ENCODE data around the gene EBPL.
A peak's percentile ranks its signal among the peaks of the same experiment; 100 is the strongest.
"Not testable (repeated sequence)": the region's sequence is repeated elsewhere in the genome, so short reads cannot be mapped to it uniquely, and the experiment has no call there.

EBPL gene

DNA sequence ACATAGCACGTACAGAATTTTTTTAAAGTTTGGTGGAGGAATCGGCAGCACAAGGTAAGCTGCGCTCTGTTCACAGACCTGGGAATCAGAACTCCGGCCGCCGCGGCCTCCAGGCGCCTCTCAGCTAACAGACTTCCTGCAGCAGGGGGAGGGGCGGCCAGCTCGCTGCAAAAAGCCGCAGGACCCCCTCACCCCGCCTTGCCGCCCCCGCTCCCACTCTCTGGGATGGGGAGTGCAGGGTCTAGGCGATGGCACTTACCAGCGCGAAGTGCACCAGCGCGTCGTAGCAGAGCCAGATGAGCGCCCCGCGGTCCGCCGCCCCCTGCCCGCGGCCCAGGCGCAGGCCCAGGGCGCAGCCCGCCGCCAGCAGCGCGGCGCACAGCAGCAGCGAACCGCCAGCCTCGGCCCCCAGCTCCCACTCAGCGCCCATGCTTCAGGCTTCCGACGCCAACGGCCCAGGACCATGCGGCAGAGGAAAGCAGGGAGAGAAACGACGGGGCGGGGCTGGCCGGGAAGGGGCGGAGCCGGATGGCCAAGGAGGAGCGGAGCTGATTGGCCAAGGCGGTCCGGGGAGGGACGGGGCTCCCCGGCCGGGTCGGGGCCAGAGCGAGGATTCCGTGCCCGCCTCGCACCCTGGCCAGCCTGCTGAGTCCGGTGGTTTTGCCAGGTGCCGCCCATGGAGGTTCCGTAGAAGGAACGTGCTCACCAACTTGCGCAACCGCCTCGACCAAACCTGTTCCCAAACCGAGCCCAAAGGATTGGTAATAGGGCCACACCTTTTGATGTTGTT, at the start of gene EBPL:
EBPL (minus strand) TSS at position 492 of the 790 bp plus-strand sequence; CDS start at position 430, 62 bp downstream.
- peak; percentile 83 for DNase-seq (ENCODE audit: low read depth)

DNA sequence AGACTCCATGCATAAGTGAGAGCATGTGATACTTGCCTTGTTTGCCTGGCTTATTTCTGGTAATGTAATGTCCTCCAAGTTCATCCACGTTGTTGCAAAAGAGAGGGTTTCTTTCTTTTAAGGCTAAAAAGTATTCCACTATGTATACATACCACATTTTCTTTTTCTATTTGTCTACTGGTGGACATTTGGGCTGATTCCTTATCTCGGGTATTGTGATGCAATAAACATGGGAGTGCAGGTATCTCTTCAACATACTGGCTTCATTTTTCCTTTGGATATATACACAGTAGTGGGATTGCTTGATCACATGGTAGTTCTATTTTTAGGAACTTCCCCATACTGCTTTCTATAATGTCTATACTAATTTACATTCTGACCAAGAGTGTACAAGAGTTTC, 49.6 kb upstream of the EBPL start:
- no peak for DNase-seq (ENCODE audit: low read depth)

DNA sequence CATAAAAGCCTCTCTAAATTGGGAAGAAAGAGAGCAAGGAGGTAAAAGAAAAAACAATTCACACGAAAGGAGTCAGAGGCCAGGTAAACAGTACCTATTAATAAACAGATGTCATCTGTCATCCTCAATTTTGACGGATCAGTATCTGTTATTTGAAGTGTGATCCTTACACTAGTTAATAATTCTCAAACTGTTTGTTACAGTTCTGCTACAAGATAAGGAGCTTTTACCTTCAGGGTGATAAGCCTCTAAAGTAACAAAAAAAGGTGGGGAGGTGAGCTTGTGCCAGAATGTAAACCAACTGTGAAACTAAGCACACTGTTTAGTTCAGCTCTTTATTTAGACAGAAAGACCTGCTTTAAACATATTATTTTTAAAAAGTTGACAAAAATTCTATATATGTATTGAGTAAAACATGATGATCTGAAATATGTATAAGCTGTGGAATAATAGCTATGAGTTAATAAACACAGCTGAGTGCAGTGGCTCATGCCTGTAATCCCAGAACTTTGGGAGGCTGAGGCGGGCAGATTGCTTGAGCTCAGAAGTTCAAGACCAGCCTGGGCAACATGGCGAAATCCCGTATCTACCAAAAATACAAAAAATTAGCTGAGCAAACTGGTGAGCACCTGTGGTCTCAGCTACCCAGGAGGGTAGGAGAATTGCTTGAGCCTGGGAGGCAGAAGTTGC, 48.4 kb upstream of the EBPL start:
- DNase-seq (ENCODE audit: low read depth) = no peak

DNA sequence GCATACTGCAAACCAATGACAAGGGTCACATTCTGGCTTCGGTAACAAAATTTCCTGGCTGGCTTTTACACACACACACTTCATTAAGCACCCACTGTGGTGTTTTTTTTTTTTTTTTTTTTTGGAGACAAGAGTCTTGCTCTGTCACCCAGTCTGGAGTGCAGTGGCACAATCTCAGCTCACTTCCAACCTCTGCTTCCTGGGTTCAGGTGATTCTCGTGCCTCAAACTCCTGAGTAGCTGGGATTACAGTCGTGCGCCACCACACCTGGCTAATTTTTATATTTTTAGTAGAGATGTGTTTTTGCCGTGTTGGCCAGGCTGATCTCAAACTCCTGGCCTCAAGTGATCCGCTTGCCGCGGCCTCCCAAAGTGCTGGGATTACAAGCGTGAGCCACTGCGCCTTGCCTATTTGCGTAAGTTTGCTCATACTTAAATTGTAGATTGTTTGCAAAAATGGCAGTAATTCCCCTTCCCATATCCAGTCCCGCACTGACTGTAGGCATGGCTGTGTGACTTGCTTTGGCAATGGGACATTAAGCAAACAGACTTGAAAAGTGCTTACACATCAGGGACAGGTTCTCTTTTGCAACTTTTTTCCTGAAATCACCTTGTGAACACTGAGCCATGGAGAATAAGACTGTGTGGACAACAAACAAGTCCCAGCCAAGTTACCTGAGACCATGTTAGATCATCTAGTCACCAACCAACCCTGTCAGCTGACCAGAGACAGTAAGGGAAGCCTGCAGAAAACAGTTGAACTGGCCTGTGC, 42.1 kb upstream of the EBPL start:
- no peak for DNase-seq (ENCODE audit: low read depth)

DNA sequence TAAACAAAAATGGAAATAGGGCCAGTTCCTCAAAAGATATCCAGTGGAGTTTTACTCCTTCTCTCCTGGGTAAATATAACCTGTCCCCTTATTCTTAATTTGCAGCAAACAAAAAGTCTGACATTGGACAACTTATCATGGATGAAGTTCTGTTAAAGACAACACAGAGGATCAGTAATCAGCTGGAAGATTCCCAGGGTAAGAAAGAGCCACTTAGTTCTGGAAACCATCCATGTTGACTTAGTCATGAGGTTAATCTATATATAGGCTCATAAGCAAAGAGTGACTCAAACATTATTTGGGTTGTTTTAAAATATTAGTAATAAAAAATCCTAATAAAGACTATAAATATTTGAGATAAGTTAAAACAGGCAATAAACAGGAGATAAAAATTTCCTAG, 40.5 kb upstream of the EBPL start:
- DNase-seq (ENCODE audit: low read depth) = no peak

DNA sequence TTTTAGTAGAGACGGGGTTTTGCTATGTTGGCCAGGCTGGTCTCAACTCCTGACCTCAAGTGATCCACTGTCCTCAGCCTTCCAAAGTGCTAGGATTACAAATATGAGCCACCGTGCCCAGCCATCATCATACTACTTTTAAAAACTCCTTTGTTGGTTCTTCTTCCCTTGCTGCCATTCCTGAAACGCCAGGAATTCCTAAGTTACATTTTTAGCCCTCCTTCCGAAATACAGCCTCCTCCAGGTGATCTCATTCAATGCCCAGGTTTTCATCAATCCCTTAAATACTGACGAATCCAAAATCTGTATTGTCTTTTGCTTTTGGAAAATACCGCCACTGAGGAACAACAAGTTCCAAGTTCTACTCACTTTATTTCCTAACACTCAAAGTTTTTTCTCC, 25.3 kb upstream of the EBPL start:
- DNase-seq (ENCODE audit: low read depth) = no peak

DNA sequence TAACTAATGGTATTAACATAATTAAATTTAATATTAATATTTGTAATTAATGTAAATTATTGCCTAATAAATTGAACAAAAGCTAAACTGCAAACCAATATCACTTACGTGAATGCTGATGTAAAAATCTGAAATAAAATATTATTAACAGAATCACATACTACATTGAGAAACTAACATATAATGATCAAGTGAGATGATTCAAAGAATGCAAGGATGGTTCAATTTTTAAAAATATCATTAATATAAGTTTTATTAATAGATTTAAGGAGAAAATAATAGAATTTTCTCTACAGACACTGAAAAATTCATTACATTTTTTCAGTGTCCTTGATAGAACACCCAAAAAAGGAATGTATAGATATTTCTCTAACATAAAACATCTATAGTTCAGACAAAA, 23.5 kb upstream of the EBPL start:
- no peak for DNase-seq (ENCODE audit: low read depth)

DNA sequence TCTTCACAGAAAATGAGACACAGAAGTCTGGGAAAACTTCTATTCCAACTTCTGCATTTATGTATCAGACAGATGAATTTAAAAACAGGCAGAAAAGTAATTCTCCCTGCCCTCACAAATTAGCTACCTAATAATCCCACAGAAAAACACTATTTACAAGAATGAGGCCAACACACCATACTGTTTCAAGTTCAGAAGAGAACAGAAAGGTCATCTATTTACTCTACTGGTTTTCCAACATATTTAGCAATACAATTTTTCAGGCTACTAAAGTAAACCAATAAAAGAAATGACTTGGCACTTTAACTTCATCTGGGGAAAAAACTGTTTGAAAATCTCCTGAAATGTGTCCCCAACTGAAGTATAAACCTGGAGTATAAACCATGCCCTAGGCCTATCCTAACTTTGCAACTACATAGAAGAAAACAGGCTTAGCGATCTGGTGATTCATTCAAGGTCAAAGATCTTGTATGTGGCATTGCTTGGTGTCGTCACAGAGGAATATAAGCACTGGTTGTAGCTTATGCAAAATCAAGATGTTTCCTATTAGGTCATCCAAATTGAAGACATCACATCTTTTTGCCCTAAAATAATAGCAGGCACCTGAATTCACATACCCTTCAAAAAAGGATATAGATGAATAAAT, 20.1 kb upstream of the EBPL start:
- DNase-seq (ENCODE audit: low read depth) = no peak

DNA sequence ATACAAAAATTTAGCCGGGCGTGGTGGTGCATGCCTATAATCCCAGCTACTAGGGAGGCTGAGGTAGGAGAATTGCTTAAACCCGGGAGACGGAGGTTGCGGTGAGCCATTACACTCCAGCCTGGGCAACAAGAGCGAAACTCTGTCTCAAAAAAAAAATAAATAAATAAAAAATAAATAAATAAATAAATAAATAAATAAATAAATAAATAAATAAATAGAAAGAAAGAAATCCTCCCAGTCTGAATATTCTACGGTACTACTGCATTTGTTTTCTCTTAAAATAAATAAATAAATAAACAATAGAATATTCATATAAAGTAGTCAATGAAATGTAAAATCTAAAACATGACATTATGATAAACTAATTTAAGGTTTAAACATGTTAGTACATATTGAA, 13.0 kb upstream of the EBPL start:
- DNase-seq (ENCODE audit: low read depth) = not testable (repeated sequence)

DNA sequence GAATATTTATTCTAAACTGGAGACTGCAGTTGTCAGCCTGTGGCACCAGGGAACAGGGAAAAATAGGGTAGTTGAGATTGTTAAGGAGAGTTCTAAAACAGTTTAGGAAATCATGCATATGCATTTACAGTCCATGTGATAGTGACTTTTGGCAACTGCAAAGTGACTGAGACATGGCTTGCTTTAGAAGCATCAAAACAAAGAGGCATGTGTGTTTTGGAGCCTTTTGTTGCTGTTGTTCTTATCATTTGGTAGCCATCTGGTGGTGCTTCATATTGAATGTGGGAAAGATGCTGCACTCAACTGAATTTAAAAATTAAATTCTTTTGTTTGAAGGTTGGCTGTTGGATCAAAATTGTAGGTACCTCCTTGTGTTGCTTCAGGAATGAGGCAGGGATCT, 10.2 kb upstream of the EBPL start:
- DNase-seq (ENCODE audit: low read depth) = no peak

DNA sequence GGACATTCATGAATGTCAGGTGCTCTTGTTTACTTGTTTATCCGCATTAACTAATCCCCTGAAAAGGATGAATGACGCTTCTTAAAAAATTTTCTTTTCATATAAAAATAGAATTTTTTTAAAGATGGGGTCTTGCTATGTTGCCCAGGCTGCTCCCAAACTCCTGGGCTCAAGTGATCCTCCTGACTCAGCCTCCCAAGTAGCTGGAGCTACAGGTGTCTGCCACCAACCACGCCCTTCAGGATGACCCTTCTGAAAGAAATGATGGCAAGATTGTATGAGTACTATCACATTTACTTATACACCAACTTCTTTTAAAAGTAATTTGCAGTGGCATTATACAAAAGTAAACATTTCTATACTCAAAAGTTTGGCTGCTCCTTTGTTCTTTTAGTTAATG, 6.2 kb upstream of the EBPL start:
- no peak for DNase-seq (ENCODE audit: low read depth)

DNA sequence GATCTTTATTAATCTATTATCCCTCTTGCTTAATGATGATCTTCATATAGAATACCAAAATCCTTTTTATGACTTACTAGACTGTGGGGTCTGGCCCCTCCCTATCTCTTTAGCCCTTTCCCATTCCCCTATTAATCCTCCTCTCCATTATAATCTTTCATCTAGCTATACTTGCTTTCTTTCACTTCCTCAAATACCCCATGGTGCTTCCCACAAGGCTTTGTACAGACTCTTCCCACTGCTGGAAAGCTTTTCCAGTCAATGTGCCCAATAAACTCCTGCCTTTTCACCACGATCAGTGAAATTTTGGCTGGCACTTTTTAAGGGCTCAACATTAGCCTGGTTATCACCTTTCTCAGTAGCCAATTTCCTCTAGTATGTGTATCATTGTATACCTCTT, 3.2 kb upstream of the EBPL start:
- DNase-seq (ENCODE audit: low read depth) = no peak

DNA sequence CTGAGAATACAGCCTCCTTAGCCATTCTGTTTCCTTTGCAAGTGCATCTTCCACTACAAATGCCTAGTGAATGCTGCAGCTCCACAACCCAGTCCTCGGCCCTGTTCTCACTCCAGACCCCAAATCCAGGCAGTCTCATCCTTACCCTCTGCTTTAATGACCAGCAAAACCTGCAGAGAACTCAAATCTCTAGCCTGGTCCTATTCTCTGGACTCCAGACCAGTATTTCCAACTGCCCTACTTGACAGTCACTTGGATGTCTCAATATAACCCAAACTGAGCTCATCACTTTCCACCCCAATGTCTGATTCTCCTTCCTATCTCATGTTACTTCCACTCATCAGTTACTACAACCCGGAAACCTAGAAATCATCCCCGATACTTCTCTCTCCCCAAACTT, 2.6 kb upstream of the EBPL start:
- DNase-seq (ENCODE audit: low read depth) = no peak

DNA sequence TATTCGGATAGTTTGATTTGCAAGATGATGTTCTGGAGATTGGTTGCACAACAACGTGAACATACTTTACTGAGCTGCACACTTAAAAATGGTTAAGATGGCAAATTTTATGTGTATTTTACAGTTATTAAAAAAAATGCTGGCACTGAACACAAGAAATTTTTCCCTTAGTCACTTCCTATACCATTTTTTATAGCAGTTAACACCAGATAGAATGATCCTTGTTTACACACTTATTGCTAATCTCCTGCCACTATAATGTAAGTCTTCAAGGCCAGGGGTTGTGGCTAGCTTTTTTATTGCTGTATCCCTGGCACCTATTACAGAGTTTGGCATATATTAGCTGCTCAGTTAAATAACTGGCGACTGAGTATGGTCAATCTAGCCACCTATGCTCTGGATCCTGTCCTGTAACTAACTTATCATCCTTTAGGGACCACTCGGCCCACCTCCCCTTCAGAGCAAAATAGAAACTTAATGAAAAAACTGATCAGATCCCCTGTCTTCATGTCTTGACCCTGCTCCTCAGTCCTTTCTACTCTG, 2.0 kb upstream of the EBPL start:
- DNase-seq (ENCODE audit: low read depth) = no peak

DNA sequence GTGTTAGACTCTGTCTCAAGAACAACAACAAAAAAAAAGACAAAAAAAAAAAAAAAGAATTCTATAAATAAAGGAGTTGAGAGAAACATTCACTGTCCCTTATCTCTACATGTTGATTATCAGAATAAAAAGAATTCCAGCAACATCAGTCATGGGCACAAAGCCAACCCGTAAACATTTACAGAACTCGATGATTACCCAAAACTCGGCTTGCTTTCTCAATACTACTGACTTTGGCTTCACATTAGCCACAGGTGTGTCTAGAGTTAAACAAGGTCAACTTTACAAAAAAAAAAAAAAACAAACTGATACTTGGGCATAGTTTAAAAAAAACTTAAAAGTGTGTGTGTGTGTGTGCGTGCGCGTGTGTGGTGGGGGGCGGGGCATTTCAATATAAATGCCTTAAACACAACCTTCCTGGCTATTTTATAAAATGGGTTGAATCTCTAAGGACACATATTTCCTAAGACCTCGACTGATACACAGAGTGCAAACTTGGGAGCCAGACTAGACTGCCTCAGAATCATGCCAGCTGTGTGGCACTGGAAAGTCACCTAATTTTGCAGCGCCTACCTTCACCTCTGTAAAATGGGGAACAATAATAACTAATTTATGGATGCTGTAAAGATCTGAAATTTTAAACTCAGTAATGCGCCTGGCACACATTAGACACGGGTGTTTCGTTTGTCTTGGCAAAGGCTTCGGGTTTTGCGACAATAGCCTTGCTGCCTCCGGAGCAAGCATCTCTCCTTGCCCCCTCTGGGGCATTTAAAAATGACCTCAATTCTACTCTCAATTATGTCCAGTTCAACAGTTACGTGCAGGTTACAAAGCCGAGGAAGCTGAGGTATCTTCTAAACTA, 922 bp downstream of the EBPL start:
- no peak for DNase-seq (ENCODE audit: low read depth)

DNA sequence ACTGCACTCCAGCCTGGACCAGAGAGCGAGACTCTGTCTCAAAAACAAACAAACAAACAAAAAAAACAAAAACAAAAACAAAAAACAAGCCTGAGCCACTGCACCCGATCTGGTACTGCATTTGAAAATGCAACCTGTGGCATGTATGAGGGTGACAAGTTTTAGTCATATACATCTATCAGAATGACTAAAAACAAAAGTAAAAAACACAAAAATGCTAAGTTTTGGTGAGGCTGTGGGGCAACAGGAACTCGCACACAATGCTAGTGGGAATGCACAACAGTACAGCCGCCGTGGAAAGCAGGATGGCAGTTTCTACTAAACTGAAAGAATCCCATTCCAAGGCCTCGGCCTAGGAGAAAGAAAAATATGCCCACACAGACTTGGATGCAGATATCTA, 7.8 kb downstream of the EBPL start:
- DNase-seq (ENCODE audit: low read depth) = no peak

DNA sequence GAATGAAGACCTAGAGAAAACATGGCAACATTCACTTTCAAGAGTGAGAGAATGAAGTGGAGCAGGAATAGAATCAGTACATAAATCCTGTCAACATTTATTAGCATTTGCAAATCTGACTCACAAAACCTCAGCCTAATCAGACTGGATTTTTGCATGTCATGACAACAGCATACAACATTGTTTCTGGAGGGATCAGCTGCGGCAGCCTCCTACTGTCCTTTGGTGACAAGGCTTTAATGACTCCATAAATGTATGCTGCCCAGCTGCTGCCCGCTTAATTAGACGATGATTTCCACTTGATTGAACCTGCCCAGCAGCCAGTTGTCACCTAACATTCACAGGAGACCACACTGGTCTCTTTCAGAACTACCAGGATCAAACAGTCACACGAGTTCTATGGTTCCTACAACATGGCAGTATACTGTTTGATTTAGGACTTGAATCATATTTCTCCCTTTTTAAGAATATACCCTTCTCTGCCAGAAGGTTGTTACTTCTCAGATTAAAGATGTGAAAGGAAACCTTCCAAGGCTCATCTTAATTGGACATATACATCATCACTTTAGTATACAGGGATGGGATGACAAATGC, 9.3 kb downstream of the EBPL start:
- no peak for DNase-seq (ENCODE audit: low read depth)

DNA sequence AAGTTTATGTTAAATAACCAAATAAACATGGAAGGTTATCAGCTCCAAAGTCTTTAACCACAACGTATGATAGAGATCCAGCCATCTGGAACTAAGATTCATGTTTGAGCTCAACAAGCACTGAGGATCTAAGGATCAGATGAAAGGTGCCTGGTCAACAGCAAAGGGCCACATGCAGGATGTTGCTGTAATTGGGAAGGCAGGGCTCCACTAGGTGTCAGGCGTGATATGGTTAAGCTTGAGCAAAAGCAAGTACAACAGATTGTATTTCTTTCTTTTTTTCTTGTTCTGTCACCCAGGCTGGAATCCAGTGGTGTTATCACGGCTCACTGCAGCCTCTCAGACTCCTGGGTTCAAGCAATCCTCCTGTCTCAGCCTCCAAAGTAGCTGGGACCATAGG, 12.0 kb downstream of the EBPL start:
- DNase-seq (ENCODE audit: low read depth) = no peak

DNA sequence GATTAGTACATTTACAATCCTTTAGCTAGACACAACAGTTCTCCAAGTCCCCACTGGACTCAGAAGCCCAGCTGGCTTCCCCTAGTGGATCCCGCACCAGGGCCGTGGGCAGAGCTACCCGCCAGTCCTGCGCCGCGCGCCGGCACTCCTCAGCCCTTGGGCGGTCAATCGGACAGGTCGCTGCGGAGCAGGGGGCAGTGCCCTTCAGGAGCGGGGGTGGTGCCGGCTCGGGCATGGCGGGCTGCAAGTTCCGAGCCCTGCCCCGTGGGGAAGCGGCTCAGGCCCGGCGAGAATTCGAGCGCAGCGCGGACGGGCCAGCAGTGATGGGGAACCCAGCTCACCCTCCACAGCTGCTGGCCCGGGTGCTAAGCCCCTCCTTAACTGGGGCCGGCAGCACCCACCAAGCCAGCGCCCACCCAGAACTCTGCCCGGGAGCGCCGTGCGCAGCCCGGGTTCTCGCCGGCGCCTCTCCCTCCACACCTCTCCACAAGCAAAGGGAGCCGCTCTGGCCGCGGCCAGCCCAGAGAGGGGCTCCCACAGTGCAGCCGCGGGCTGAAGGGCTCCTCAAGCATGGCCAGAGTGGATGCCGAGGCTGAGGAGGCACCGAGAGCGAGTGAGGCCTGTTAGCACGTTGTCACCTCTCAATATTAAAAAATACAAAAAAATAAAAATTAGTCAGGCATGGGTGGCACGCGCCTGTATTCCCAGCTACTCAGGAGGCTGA, 12.9 kb downstream of the EBPL start:
- no peak for DNase-seq (ENCODE audit: low read depth)

All from stimulated activated CD8-positive, alpha-beta memory T cell treated with anti-CD3 and anti-CD28 coated beads, Interleukin-15, amount 100 ng/mL, for 1 hour (primary cell).